NCI-H2227 (cell line): ENCODE results near the gene SHROOM4.

Experiments used
- DNase-seq: peaks from one replicate; lab custom pipeline; 2025; ENCODE audit not compliant: unreplicated experiment; lab: John Stamatoyannopoulos, UW

SHROOM4 gene

DNA sequence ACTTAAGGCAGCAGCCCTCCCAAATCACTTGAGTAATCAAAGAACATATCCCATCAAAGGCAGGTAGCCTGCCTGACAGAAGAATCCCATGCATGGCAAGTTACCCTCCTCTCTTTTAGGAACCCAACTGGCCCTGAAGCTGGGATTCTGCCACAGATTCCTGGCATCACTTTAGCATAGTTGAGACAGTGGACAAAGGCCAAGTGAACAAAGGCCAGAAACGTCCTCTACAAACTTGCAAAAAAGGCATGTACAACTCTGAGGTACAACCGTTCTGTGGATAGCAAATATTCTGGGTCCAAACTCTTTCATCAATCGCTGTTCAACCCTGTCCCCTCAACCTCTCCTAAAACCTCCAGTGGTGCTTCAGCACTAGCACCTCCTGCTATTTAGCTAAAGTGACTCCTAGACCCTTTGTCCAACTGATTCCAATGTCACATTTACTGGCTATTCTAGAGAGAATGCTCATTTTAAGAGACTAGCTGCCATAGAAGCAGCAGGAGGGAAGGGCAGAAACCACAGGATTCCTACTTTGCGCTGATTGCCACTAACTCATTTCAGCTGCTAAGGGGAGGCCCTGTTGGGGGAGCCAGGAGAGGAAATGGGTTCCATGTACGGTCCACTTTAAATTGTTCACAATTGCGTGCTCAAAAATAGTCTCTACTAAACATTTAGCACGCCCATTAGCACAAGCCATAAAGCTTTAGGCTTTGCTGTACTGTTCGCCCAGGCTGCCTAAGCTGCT, 105.9 kb downstream of the SHROOM4 start:
- DNase-seq = peak; percentile 11

DNA sequence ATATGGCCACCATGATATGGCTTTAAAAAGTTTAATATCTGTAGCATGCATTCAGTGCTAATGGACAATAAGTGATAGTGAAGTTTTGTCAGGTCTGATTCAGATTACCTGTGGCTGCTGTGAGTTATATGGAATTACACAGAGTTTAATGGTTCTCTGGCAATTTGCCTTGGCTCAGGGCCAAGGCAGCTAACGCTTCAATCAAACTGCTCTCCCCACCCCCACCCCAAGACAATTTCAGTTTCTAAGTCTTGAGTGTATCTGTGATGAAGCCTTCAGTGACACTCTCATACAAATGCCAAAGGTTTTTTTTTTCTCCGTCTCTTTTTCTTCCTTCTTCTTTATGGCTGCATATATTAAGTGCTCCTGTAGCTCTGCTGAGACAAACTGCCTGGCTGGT, 106.6 kb downstream of the SHROOM4 start:
- DNase-seq = peak; percentile 22

DNA sequence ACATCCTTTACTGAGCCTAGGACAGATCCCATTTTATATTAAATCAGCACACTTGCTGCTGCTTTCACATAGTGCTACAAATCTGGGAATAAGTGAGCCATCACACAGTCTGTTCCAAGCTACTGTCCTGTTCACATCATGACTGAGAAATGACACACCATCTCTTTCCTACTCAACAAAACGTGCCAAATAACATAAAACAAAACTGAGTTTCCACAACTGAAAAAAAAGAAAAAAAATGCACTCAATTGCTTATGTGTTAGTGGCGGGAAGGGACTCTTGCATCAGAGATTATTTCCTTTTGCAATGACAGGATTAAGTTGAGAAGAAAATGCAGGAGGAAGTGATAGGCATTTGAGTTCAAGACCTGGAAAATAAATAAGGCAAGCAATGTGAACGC, 109.0 kb downstream of the SHROOM4 start:
- DNase-seq = no peak

DNA sequence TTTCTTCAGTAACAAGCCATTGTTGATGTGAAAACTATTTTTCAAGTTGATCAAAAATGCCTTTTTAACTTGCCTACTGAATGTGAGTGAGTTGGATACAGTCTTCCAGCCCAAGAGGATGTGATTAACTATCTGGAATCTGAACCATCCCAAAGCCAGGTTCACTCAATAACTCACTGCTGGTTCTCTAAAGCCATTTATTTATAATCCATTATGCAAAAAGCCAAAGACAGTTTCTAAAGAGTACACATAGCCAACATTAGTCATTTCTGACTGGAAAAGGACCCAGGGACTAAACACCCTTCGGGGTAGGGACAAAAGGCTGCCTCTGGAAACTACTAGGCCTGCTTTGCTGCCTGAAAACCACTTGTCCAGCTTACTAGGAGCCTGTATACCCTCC, 109.6 kb downstream of the SHROOM4 start:
- no peak for DNase-seq

DNA sequence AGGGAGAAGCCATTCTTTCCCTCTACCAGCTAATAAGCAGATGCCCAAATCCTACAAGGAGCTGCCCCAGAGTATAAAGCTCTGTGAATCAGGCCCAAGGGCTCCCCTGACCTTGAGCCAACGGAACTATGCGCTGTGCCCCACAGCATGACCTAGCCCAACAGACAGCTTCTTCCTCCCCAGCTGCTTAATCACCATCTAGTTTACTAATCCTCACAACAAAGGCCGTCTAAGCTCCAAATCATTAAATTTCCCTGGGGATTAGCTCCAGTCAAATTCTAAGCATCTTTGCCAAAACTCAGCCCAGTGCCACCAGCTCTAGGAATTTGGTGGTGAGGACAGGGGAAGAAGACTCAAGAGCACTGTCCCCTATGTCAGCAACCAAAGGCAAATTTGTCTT, 113.1 kb downstream of the SHROOM4 start:
- DNase-seq = no peak

DNA sequence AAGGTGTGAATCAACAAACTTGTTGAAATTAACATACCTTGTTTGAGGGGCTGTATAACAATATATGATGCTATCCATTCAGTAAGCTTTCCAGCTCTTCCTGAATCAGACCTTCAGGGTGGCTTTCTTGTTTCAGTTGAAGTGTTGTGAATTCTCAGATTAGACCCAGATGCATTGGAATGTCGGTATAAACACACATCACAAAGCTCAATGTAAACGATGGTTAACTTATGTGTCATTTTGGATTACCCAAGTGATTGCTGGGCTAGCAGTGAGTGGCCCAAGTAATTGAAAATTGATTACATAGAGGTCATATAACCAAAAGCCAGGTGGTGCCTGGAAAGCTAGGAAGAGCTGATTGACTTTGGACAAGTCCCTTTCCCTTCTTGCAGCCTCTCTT, 115.0 kb downstream of the SHROOM4 start:
- no peak for DNase-seq

DNA sequence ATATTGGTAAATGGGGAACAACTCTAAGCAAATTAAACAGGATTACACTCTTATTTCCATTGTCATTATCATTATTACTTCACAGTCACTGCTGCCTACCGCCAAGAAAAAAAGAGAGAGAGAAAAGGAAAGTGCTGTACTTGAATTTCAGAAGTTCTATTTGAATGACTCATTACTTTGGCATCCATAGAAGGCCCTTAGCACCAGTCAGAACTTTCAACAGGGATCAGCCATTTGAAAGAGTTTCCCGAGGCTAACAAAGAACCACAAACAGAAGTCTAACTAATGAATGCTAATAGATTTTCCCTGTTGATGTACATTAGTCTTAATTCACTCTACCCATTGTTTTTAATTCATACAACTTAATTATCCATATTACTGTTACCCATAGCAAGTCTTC, 116.3 kb downstream of the SHROOM4 start:
- DNase-seq = no peak

DNA sequence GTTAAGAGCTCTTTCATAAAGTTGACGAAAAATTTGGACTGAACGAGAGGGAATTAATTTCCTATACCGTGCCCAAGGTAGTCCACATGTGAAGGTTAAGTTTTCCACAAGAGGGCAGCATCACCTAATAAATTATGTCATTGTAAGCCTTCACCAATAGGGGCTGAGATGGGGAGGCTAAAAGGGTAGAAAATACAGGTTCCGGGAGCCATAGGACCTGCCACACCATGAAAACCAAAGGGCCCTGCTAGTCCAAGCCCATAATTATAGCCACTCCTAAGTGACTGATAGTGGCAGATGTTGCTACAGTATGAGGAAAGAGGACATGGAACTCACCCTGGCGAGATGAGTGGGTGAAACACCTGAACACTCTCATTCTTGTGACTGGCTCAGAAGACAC, 122.2 kb downstream of the SHROOM4 start:
- peak; percentile 73 for DNase-seq

DNA sequence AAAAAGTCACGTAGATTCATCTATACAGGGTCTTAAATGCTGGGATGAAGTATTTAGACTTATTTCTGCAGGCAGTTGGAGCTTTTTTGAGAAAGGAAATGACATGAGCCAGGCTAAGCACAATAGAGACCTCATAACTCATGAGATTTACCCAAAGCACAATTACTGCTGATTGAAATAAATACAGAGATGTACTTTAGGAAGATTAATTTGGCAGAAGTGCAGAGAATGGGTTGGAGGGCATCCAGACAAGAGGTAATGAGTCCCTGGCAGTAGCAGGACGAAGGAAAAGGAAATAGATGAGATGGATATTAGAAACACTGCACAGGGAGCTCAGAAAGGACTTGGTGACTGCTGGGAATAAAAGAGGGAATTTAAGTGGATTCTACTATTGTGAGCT, 129.1 kb downstream of the SHROOM4 start:
- DNase-seq = no peak

DNA sequence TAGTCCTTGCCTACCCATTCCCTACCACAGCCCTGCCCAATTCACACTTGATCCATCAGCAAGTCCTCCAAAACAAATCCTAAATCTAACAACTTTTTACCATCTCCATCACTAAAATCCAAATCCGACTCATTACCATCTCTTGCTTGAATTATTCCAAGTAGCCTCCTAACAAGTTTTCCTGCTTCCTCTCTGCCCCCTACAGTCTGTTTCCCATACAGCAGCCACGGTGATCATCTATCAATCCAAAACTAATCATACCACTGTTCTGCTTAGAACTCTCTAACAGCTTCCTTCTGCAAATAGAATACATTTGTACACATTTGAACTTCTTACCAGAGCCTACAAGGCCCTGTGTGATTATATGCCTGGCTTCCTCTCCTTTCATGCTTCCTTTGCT, 133.0 kb downstream of the SHROOM4 start:
- DNase-seq = no peak

DNA sequence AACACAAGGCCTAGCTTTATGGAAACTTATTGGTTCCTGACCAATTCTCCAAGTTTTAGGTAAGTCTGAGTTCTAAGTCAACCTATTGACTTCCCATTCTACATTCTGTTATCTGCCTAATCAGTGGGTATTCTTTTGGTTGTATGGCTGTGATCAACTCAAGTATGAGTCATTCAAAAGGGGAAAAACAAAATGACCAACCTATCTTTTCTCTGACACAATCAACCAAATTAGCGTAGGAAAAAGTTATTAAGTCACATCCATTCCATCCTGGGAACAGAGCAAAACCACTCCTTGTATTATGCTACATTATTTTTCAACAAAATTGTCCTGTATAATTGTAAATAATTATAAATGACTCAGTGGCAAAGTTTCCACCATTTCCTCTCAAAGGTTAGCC, 136.2 kb downstream of the SHROOM4 start:
- DNase-seq = no peak

DNA sequence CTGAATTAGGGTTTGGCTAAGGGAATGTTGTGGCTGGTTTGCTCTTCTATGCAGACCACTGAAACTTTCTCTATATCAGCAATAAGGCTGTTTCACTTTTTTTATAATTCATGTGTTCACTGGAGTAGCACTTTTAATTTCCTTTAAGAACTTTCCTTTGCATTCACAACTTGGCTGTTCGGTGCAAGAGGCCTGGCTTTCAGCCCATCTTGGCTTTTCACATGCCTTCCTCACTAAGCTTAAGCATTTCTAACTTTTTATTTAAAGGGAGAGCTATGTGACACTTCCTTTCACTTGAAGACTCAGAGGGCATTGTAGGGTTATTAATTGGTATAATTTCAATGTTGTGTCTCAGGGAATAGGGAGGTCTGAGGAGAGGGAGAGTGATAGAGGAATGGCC, 142.3 kb downstream of the SHROOM4 start:
- DNase-seq = no peak

DNA sequence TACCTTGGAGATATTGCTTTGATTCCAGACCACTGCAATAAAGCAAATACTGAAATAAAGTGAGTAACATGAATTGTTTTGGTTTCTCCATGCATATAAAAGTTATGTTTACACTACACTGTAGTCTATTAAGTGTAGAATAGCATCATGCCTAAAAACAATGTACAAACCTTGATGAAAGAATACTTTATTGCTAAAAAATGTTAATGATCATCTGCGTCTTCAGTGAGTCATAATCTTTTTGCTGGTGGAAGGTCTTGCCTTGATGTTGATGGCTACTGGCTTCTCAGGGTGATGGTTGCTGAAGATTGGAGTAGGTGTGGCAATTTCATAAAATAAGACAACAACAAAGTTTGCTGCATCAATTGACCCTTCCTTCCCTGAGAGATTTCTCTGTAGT, 145.1 kb downstream of the SHROOM4 start:
- DNase-seq = no peak

DNA sequence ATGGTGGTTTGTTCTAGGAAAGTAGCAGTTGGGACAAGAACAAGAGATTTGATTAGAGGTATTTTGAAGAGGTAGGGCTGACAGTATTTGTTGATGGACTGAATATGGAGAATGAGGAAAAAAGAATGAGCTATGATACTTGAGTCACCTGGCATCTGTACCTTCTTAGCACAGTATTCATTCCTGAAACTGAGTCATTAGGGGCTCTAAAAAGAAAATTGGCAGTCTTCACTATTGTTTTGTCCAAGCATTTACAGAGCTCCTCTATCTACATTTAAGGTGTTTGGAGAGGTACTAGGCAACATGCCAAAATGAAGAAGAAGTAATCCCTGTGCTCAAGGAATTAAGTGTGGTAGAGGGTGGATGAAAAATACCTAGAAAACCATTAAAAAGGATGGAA, 165.8 kb downstream of the SHROOM4 start:
- DNase-seq = no peak

DNA sequence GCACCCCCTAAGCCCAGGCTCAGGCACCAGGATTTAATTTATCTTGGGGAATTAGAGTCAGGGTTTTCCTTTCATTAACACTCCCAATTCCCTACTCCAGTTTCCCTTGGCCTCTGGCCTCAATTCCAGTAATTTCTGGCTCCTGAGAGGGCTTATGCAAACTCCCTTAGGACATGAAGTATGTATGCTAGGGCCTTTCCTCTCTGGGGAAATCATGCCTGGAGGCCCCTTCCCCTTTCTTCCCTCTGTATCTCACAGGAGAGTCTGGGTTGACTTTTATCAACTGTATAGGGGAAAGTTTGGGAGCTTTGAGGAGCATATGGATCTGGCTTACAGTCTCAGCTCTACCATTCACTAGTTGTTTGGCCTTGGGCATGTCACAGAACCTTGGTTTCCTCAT, 169.5 kb downstream of the SHROOM4 start:
- DNase-seq = no peak

DNA sequence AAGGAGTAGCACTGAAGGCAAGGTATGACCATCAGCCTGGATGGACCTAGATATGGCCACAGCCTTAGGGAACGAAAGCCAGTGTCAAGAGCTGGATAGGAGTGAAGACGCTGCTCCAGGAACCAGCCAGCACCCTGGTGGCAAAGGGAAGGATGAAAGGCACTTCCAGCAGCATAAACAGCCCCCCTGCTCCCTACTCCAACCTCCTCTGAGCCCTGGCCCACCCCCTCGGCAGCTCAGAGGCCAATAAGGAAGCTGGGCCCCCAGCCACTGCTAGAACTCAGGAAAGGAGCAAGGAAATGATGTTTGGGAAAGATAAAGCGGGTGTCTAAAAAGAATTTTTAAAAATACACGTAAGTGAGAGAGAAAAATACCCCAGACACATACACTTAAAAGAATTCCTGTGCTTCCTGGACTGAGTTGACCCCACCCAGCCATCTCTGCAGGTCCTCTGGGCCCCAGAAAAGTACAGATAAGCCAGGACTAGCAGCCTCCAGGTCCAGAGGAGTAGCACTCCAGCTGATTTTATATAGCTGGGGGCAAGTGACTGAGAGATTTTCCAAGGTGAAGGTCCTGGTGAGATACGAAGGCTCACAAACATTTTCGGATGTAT, 170.4 kb downstream of the SHROOM4 start:
- DNase-seq = no peak

DNA sequence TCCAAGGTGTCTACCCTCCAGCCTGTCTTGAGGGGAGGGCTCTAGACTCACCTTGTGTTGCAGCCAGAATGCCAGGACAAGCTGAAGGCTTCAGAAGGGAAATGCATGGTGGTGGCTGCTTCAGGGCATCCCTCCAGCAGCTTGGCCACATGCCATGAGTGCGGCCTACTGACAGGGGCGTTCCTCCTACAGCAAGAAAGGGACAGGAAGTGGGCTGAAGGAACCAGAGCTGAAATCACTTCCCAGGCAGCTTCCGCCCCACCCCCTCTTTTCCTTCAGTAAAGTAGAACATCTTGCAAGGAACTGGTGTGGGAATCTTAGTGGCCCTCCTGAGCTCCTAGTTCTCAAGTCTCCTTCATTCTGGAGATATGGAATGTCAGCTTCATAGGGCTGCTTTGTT, 175.9 kb downstream of the SHROOM4 start:
- DNase-seq = no peak

DNA sequence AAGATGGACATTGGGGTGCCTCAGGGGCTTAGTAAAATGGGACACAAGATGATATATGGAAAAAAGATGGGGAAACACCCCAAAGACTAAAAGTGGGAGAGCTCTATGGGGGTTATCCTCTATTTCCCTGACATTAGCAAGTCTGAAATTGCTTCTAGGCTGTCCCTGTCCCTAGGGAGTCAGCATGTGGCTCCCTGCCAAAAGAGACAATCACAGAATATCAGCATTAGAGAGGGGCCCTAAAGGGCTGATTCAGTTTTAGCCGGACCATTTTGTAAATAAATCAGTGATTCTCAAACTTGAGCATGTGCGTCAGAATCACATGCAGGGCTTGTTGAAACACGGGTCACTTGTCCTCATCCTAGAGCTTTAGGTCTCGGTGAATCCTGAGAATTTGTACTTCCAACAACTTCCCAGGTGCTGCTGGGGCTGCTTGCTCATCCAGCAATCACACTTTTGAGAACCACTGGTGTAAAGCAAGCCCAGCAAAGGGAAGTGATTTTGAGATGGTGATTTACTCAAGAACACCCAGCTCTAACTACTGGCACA, 178.1 kb downstream of the SHROOM4 start:
- DNase-seq = no peak

DNA sequence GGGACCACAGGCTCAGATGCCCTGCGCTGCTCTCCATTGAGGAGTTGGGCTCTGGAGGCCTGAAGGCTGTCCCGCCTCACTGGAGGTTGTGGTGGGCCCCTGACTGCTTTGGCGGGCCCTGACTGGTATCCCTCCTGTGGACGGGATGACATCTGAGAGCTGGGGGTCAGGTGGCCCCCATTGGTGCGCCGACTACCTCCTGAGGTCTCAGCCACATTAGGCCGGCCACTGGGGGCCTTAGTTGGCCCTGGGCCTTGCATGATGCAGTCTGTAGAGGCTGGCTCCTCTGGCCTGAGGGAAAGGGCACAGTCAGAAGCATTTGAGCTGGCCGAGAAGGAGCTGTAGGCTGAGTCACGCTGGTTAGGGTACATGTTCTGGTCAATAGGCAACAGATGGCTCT, 178.8 kb downstream of the SHROOM4 start:
- no peak for DNase-seq

DNA sequence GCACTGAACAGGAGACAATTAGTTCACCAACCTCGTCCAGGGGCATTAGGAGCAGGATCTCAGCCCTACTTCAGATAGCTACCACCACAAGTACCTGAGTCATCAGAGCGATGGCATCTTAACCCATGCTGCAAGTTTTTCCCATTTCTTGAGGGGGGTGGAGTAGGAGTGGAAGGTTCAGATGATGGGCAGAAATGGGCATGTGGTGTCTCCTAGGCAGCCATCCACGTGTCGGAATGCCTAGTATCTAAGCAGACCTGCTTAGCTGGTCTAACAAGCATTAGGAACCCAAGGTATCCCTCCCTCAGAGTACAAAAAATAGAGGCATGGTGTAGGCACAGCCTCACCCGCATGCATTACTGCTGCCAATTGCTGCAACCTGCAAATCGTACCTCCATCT, 184.2 kb downstream of the SHROOM4 start:
- no peak for DNase-seq

DNA sequence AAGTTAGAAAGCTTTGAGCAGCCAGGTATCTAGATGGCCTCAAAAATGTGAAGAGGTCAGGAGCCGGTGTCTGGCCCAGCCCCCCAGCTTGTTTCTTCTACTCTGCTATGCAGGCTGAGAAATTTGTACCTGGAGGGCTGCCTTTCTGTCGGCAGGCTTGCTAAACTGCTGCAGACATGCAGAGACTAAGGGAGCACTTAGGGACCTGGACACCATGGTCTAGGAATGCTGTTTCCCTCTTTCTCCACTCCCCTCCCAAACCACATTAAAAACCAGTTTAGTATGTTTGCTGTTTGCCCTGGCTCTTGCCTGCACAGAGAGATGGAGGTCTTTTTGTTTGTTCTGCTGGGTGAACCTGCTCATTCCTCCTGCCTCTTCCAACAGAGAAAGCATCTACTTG, 186.3 kb downstream of the SHROOM4 start:
- DNase-seq = no peak

DNA sequence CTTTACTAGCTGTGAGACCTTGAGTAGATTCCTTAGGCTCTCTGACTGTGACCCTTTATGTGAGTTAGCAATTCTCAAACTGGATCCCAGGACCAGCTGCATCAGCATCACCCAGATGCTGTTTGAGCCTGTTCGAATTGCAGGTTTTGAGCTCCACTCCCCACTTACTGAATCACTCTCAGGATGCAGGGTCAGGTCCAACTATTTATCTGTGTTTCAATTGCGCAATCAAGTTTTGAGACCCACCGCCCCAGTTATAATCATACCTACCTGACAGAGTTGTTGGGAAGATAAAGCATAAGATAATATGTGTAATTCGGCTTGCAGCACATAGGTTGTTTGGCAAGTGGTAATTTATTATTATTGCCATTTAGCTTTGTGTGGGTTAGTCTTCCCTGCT, 187.6 kb downstream of the SHROOM4 start:
- DNase-seq = no peak

DNA sequence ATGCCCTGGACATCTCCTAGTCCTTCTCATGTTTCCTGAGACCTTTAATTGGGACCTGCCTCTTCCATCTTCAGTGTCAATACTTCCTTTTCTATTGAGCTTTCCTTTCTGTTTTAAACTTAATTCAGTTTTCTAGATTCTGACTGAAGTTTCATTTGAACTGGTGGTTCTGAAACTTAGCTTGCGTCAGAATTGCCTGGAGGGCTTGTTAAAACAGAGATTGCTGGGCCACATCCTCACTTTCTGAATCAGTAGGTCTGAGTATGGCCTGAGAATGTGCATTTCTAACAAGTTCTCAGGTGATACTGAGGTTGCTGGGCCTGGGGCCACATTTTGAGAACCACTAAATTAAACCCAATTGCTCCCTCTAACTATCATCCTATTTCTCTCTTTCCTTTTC, 191.2 kb downstream of the SHROOM4 start:
- DNase-seq = no peak
